Measurements from ENCODE around the gene USP5. TPM values are rescaled to one million over a fixed set of nuclear protein-coding genes. Genes with fewer than 3 reads are reported as not detected.
A peak's percentile ranks its signal among the peaks of the same experiment; 100 is the strongest.

The USP5 gene
- total RNA-seq, 2 experiments from 2014 or later: 125 to 127 TPM

GRCh38 chr12:6822426-6823135, 29.4 kb upstream of the USP5 start:
- peaks cover 63% of the 10 kb centered on the region for H3K27me3 Mint-ChIP-seq
- peaks cover 15% of the 10 kb centered on the region for H3K4me1 Mint-ChIP-seq
- H3K36me3 Mint-ChIP-seq: no peaks in the 10 kb centered on the region
- no peaks in the 10 kb centered on the region for H3K9me3 Mint-ChIP-seq
- no peak overlapping the region for H3K4me3 Mint-ChIP-seq
- H3K27ac Mint-ChIP-seq: no peak overlapping the region
- no peak for DNase-seq

DNA sequence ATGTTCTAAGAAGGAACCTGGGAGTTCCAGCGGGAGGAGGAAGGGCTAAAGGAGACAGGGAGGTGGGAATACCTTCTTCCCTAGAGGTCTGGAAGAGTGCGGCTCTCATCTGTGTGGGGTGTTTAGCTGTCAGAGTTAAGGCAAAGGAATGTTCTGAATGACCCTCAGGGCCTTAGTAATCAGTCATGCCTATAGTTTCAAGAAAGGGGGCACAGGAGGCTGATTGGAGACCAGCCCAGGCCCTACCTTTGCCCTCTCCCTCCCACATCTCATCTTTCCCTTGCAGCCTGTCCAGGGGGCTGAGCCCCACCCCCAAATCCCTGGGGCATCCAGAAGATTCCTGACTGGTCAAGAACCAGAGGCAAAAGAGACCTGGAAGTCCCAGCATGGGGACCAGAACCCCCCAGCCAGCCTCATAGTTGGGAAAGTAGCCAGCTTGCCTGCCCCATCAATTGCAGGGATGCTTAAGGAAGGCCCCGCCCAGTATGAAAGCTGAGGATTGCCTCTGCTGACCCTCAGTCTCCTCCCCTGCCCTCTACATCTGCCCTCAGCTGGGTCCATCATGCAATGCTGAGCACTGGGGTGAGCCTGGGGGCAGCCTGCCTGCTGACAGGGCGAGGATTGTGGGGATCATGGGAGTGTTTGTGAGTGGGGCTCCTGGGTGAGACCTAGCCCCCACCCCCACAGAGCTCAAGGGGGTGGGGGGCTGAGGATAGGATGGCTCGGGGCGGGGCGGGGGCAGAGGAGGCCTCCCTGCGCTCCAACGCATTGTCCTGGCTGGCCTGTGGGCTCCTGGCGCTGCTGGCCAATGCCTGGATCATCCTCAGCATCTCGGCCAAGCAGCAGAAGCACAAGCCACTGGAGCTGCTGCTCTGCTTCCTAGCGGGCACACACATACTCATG, 28.5 kb upstream of the USP5 start:
- Mint-ChIP-seq H3K36me3 (no peaks in the 10 kb centered on the region), H3K27ac (no peak overlapping the region), H3K27me3 (peaks cover 69% of the 10 kb centered on the region), H3K4me3 (no peak overlapping the region), H3K9me3 (no peaks in the 10 kb centered on the region), H3K4me1 (peaks cover 18% of the 10 kb centered on the region)
- DNase-seq: no peak

DNA sequence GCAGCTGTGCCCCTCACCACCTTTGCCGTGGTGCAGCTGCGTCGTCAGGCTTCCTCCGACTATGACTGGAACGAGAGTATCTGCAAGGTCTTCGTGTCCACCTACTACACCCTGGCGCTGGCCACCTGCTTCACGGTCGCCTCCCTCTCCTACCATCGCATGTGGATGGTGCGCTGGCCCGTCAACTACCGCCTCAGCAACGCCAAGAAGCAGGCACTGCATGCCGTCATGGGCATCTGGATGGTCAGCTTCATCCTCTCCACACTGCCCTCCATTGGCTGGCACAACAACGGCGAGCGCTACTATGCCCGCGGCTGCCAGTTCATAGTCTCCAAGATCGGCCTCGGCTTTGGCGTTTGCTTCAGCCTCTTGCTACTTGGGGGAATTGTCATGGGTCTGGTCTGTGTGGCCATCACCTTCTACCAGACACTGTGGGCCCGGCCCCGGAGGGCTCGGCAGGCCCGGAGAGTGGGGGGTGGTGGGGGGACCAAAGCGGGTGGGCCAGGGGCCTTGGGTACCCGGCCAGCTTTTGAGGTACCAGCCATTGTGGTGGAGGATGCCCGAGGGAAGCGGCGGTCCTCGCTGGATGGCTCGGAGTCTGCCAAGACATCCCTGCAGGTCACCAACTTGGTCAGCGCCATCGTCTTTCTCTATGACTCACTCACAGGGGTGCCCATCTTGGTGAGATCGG, 27.7 kb upstream of the USP5 start:
- no peak overlapping the region for H3K4me3 Mint-ChIP-seq
- DNase-seq: no peak
- no peak overlapping the region for H3K27ac Mint-ChIP-seq
- H3K9me3 Mint-ChIP-seq: no peaks in the 10 kb centered on the region
- peaks cover 23% of the 10 kb centered on the region for H3K4me1 Mint-ChIP-seq
- peaks cover 75% of the 10 kb centered on the region for H3K27me3 Mint-ChIP-seq
- H3K36me3 Mint-ChIP-seq: no peaks in the 10 kb centered on the region

- Mint-ChIP-seq H3K4me1 (peaks cover 25% of the 10 kb centered on the region), H3K27me3 (peaks cover 80% of the 10 kb centered on the region), H3K9me3 (no peaks in the 10 kb centered on the region), H3K27ac (no peak overlapping the region), H3K4me3 (no peak overlapping the region), H3K36me3 (no peaks in the 10 kb centered on the region)
- no peak for DNase-seq
Measured at GRCh38 chr12:6824901-6825381, 27.0 kb upstream of the USP5 start.

- Mint-ChIP-seq H3K27me3 (peaks cover 77% of the 10 kb centered on the region), H3K4me3 (no peak overlapping the region), H3K27ac (no peak overlapping the region), H3K9me3 (no peaks in the 10 kb centered on the region), H3K36me3 (no peaks in the 10 kb centered on the region), H3K4me1 (peaks cover 25% of the 10 kb centered on the region)
- peak; percentile 76 for DNase-seq
Measured at GRCh38 chr12:6825398-6826124, 26.4 kb upstream of the USP5 start.

- H3K27me3 Mint-ChIP-seq: peaks cover 75% of the 10 kb centered on the region
- H3K36me3 Mint-ChIP-seq: no peaks in the 10 kb centered on the region
- H3K9me3 Mint-ChIP-seq: no peaks in the 10 kb centered on the region
- H3K4me1 Mint-ChIP-seq: peaks cover 21% of the 10 kb centered on the region
- no peak overlapping the region for H3K4me3 Mint-ChIP-seq
- no peak for DNase-seq
- no peak overlapping the region for H3K27ac Mint-ChIP-seq
Measured at GRCh38 chr12:6826125-6826733, 25.7 kb upstream of the USP5 start.

DNA sequence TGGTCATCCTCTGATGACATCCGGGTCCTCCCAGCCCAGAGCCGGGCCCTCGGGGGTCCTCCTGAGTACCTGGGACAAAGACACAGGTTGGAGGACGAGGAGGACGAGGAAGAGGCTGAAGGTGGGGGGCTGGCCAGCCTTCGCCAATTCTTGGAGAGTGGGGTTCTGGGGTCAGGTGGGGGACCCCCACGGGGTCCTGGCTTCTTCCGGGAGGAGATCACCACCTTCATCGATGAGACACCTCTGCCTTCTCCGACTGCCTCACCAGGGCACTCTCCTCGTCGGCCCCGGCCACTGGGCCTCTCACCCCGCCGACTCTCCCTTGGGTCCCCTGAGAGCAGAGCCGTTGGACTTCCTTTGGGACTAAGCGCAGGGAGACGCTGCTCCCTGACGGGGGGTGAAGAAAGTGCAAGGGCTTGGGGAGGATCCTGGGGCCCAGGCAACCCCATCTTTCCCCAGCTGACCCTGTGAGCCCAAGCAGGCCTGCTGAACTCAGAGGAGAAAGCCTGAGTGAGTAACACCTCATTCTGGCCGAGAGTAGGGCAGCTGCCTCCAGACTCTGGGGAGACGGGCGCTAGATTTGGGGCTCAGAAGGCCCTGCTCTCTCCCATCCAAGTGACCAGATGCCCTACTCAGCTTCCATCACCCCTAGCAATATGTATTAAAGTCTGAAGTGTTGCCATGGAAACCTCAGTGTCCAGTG, 25.1 kb upstream of the USP5 start:
- Mint-ChIP-seq H3K4me3 (peak overlapping the region; percentile 38), H3K27ac (no peak overlapping the region), H3K27me3 (peaks cover 71% of the 10 kb centered on the region), H3K4me1 (peaks cover 19% of the 10 kb centered on the region), H3K36me3 (no peaks in the 10 kb centered on the region), H3K9me3 (no peaks in the 10 kb centered on the region)
- no peak for DNase-seq

- peaks cover 65% of the 10 kb centered on the region for H3K27me3 Mint-ChIP-seq
- peaks cover 17% of the 10 kb centered on the region for H3K4me1 Mint-ChIP-seq
- no peaks in the 10 kb centered on the region for H3K9me3 Mint-ChIP-seq
- peak overlapping the region; percentile 38 for H3K4me3 Mint-ChIP-seq
- DNase-seq: peak; percentile 42
- no peaks in the 10 kb centered on the region for H3K36me3 Mint-ChIP-seq
- no peak overlapping the region for H3K27ac Mint-ChIP-seq
Measured at GRCh38 chr12:6827437-6827911, 24.5 kb upstream of the USP5 start.

GRCh38 chr12:6827982-6828780, 23.8 kb upstream of the USP5 start, which contains the start of gene P3H3:
TSS of gene P3H3 (plus strand) at chr12:6828407. CDS start at chr12:6828441, 34 bp downstream.
- Mint-ChIP-seq H3K4me3 (peak within 1 kb of the TSS; percentile 84), H3K36me3 (no peaks in the 10 kb centered on the region), H3K27ac (peak within 1 kb of the TSS; percentile 51), H3K27me3 (peaks cover 58% of the 10 kb centered on the region), H3K4me1 (peaks cover 17% of the 10 kb centered on the region), H3K9me3 (no peaks in the 10 kb centered on the region)
- DNase-seq: peak; percentile 46

DNA sequence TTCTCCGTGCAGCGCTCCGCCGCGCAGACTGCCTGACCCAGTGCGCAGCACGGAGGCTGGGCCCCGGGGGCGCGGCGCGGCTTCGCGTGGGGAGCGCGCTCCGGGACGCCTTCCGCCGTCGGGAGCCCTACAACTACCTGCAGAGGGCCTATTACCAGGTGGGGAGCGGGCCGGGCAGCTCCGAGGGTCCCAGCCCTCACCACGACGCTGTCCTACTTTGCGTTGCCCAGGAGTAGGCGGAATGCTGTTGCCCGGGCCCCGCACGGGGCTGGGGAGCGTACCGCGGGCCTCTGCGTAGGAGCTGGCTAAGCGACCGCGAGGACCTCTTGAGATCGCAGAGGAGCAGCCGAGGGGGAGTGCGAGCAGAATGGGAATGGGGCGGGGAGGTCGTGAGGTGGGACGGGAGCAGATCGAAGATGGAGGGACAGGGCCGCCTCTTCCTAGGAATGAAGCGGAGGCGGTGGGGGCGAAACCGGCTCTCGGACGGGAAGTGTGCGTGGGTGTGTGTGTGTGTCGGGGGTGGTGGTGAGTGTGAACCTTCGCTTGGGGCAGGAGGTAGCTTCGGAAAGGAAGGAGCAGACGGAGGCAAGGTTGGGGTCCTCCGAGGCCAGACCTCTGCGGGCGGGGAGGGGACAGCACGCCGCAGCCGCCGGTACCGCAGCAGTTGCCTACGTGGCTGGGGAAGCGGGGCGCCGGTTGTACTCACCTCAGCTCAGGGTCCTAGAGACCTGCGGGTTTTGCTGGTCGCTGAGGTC, 23.0 kb upstream of the USP5 start:
- peak overlapping the region; percentile 51 for H3K27ac Mint-ChIP-seq
- no peaks in the 10 kb centered on the region for H3K36me3 Mint-ChIP-seq
- H3K9me3 Mint-ChIP-seq: no peaks in the 10 kb centered on the region
- DNase-seq: peak; percentile 47
- peak overlapping the region; percentile 84 for H3K4me3 Mint-ChIP-seq
- H3K27me3 Mint-ChIP-seq: peaks cover 53% of the 10 kb centered on the region
- peaks cover 17% of the 10 kb centered on the region for H3K4me1 Mint-ChIP-seq

DNA sequence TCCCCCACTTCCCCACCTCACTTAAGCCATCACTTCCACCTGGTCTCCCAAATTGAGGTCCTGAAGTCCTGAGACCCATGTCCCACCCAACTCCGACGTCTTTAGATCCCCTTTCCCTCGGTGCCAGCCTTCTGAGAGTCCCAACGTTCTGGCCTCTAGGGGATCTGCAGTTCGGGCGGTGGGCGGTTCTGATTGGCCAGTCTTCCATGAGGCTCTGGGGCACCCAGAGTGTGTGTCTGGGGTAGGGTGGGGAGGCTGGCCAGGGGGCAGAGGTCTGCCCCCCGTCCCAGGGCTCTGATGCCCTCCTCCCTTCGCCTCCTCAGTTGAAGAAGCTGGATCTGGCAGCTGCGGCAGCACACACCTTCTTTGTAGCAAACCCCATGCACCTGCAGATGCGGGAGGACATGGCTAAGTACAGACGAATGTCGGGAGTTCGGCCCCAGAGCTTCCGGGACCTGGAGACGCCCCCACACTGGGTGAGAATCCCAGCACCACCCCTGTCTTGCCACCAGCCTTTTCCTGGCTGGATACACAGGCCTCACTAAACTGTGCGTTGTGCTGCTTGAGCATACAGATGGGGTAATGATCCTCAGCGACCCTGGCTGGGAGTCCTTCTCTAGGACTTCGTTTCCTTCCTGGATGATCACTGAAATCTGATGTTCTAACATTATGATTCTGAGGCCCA, 22.3 kb upstream of the USP5 start:
- Mint-ChIP-seq H3K27ac (no peak overlapping the region), H3K4me3 (peak overlapping the region; percentile 84), H3K4me1 (peaks cover 17% of the 10 kb centered on the region), H3K9me3 (no peaks in the 10 kb centered on the region), H3K27me3 (peaks cover 48% of the 10 kb centered on the region), H3K36me3 (no peaks in the 10 kb centered on the region)
- no peak for DNase-seq

- peaks cover 41% of the 10 kb centered on the region for H3K27me3 Mint-ChIP-seq
- no peak overlapping the region for H3K4me3 Mint-ChIP-seq
- peaks cover 16% of the 10 kb centered on the region for H3K4me1 Mint-ChIP-seq
- no peak overlapping the region for H3K27ac Mint-ChIP-seq
- H3K36me3 Mint-ChIP-seq: no peaks in the 10 kb centered on the region
- no peaks in the 10 kb centered on the region for H3K9me3 Mint-ChIP-seq
- no peak for DNase-seq
Measured at GRCh38 chr12:6830286-6830890, 21.6 kb upstream of the USP5 start.

All from activated naive CD8-positive, alpha-beta T cell treated with anti-CD3 and anti-CD28 coated beads for 36 hours (primary cell).